DMS114 treated with DMSO at 0.1 percent for 48 hours (cell line): ENCODE data around the gene GPR18.

Source experiments
- DNase-seq: peaks from one replicate; lab custom pipeline; 2025; ENCODE audit not compliant: unreplicated experiment; lab: John Stamatoyannopoulos, UW

Gene GPR18

DNA sequence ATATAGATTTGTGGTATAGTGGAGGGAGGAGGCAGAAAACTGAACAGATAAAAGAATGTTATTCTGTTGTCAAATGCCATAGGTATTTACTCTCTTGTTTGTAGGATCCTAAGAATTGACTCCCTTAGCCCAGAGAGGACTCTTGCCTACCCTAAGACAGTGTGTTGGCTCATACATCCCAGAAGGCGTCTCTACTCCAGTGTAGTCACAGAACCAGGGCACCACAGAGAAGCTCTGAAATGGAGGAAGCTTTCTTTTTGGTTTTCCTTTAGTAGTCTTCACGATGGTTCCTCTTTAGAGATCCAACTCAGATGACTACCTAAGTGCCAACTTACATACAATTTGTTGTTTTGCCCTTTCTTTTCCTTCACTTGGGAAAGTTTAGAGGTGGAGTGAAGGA lies 35.0 kb upstream of the GPR18 start:
- DNase-seq, result no peak

DNA sequence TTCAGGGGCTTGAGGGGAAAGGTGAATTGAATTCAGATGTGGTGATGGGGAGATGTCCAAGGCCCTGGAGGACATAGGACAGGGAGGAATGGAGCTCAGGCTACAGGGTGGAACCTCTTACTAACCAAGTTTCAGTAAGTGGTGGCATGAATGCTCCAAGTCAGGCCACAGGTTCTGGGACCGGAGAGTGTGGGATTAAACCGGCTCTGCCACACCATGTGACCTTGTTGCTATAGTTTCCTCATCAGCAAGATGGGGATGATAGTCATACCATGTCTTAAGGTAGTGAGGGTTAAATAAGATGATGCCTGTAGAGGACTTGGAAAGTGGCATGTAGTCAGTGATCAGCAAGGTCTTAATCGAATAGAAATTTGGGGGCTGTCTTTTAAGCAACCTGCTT lies 32.7 kb upstream of the GPR18 start:
- DNase-seq, result no peak

DNA sequence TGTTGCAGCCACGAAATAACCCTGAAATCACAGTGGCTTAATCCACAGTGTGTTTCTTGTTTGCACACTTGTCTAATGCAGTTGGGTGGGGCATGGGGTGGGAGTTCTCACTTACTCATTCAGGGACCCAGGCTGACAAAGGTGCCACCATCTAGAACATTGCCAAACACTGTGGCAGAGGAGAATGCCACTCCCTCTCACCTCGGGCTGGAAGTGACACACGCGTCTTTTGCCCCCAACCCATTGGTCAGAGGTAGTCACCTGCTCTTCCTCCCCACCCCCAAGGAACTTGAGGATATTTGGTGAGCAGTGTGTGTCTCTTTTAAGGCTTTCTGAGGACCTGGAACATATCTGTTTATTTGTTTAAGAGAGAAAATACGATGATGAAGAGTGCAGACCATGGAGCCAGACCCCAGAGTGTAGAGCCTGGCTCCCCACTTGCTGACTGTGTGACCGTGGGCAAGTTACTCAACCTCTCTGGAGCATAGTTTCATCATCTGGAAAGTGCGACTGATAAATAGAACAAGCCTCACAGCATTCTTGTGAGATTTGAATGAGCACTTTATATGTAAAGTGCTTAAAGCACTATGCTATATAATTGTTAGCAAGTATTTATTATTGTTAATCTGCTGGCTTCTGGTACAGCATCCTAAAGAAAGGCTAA lies 31.6 kb upstream of the GPR18 start:
- DNase-seq, result no peak

DNA sequence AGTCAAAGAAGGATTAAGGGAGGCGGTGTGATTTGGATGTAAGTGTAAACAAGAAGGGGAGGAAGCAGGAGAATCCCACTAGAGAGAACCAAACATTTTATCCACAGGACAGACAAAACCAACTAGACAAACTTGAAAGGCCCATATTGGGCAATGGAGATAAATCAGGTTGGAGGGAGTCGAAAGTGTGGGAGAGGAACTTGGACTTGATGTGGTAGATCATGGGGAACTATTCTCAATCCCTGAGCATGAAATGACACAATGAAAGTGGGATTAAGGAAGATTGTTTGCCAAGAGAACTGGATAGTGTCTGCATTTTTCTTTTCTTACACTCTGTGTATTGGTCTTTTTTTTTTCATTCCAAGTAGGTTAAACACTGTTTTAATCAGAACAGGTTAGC lies 31.1 kb upstream of the GPR18 start:
- DNase-seq, result no peak

DNA sequence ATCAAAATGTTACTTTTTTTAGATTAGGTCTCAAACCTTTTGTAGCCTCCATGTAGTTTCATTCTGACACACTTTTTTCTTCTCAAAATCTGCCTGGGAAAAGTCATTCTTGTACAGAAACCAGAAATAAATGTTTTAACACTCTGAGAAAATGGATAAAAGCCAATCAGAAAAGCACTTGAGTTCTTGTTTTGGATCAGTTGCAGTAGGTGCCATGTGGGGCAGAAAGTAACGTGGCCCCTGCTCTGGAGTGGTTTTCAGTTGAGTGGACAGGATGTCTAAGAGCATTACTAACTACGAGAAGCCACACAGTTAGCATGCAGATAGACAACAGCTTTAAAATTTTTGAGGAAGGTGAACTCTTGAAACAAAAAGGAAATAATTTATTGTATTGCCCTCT lies 29.9 kb upstream of the GPR18 start:
- no peak for DNase-seq

DNA sequence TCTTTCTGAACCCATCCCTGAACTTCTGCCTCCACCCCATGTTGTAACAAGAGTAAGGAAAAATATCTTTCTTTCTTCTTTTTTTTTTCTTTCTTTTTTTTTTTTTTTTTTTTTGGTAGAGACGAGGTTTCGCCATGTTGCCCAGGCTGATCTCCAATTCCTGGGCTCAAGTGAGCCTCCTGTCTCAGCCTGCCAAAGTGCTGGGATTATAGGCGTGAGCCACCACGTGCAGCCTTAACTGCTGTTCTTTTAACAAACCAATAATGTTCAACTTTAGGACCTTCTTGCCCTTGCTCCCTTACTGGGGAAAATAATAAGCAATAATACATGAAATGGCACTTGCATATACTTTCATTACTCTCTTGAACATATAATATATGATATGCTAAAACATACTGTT lies 29.4 kb upstream of the GPR18 start:
- DNase-seq, result no peak

DNA sequence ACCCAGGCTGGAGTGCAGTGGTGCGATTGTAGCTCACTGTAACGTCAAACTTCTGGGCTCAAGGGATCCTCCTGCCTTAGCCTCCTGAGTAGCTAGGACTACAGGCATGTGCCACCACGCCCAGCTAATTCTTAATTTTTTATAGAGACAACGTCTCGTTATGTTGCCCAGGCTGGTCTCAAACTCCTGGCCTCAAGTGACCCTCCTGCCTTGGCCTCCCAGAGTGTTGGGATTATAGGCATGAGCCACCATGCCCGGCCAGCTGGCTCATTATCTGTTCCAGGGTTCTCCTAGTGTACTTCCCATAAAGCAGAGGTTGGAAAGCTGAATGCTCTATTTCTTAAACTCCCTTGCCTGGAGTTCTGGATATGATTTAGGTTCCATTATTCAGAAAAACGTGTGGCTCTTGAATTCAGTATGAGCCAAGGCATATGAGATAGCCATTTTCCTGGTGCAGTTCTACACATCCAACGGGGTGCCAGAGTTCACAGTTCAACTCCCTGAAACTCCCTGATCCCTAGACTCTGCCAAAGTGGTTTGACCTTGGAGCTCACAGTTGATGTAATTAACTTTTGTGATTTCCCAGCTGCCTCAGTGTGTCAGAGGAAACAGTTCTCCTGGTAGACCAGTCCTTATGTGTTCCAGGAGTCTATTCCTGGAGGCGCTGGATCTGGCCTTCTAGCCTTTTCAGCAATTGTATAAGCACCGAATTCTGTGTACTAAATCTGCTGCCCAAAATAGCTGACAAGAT lies 27.4 kb upstream of the GPR18 start:
- DNase-seq, result no peak

DNA sequence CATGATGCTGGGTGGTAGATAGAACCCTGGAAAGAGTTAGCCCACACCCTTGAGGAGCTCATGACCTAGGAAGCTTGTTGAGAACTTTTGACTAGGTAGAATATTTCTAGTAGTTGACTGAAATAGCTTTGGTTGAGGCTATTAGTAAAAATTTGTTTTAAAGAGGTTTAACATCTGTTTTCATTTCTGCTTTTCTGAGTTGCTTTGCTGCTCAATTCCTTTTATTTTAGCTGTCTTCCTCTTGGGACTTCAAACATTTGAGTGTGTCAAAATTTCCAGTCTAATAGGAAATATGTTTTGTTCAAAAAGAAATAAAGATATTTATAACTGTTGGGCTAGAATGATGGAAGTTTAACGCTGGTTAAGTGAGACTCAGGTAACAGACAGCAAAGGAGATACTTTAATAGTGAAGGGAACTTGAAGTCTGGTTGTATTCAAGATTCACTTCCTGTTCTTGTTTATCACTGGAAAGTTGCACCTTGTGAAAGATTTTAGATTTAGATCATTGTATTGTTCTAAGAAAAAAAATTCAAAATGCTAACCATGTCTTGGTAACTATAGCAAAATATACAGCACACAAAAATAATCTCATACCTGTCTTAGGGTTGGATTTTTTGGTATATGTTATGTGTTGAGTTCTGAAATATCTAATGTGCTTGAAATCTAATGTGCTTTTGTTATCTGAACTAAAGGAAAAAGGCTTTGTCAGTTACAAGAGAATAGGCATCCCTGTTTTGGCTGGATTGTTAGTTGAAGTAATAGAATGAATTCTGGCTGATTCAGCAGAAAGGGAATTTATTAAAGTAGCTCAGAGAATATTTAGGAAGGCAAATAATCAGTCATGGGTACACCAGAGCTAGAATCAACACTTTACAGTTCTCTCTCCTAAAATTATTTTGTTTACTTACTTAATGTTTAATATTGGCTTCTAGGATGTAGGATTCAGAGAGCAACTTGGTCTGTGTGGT lies 24.4 kb upstream of the GPR18 start:
- DNase-seq, result no peak

DNA sequence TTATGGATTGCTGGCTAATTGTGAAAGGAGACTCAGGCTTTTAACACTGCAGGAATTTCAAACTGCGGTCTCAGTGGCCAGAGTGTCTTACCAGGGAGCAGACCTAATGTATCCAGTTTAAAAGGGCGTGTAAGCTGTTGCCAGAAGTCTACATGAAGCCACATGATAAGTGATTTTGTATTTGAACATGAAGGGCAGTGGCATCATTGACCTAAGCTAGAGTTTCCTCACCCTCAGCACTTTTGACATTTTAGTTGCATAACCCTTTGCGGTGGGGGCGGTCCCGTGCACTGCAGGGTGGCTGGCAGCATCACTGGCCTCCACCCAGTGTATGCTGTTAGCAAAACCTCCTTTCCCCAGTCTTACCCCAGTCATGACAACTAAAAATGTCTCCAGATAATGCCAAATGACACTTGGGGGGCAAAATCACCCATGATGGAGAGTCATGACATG lies 23.7 kb upstream of the GPR18 start:
- no peak for DNase-seq

DNA sequence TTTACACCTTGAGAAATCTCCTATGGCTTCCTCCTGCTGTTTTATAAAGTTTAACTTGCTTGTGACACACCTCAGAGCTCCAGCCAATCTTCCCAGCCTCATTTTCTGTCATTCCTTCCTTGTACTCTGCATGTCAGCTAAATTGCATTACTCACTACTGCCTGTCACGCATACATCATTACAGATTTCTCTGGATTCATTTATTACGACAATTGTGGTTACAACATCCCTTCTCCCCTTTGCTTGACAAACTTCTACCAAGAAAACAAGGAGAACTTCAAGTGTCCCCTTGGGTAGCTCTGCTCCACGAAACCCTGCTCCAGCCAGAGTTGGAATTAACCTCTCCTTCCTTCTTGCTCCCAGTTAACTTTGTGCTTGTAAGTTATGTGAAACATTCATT lies 22.0 kb upstream of the GPR18 start:
- no peak for DNase-seq

DNA sequence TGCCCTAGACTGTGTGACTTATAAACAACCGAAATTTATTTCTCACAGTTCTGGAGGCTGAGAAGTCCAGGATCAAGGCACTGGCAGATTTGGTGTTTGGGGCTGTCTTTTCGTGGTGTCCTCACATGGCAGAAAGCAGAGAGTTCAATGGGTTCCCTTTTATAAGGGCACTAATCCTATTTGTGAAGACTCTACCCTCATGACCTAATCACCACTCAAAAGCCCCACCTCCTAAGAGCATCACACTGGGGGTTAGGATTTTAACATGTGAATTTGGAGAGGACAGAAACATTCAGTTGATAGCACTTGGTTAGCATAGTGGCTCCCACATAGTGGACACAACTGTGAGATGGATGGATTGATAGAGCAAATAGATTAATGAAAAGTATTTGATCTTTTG lies 21.5 kb upstream of the GPR18 start:
- no peak for DNase-seq

DNA sequence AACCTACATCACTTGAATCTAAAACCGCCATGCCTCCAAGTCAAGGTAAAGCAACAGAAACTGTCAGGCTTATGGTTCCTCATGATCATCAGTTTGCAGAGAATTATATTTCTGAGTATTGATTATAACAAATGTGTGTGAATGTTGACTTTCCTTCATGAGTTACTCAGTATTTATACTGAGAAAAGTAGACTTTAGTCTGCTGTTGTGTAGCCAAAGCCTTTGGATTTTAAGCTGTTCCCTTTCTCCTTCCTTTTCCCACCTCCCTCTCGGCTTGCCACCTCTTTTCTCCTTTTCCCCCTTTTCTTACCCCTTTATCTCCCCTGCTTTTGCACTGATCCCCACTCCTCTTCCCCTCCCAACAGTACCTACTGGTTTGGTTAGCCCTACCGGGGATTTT lies 20.7 kb upstream of the GPR18 start:
- DNase-seq, result no peak

DNA sequence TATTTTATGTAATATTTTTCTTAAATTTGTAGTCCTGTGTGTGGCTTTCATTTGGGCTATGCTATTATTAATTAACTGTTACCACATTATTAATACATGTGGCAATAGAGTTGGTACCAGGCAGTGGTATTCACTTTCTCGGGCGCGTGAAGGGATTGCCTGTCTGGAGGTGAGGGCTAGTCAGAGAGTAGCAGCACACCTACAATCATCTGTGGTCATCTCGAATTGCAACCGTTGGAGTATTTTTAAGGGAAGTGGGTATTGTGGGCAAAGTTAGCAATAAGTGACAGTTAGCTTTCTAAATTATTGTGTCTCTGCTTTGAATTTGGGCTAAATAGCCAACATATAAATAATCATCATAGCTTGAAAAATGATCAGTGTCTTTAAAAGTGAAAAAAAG lies 20.0 kb upstream of the GPR18 start:
- DNase-seq, result no peak

DNA sequence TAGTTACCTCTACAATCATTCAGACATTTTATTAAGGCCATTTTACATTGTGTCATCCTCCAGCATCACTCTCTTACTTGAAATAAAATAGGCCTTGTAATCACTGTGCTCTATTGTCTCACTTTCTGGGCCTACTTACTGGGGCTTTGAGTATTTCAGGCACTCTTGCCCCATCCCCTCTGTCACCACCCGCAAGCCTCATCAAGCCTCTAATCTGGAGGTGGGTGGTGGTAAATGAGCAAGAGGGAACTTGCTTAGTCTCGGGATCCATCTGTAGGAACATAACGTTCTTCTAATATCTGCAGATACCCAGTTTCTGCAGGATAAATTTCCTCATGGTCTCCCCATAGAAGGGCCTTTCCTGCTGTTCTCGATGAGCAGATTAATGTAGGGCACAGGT lies 19.4 kb upstream of the GPR18 start:
- DNase-seq, result no peak

DNA sequence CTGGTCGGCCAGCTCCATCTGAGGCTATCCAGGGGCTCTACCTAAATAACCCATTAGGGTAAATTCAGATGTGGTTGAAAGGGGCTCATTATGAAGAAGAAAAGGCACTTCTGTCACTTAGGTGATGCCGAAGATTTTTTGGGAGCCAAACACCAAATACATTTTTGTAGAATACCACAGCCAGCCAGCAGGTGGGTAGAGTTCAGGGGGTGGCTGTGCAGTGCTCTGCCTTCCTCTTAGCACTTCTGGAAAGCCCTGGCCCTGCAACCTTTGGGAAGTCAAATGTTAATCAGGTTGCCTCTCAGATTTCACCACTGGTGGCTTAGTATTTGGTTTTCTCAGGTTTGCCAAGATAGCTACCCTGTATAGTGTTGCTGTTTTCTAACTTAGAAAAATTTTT lies 18.5 kb upstream of the GPR18 start:
- no peak for DNase-seq

DNA sequence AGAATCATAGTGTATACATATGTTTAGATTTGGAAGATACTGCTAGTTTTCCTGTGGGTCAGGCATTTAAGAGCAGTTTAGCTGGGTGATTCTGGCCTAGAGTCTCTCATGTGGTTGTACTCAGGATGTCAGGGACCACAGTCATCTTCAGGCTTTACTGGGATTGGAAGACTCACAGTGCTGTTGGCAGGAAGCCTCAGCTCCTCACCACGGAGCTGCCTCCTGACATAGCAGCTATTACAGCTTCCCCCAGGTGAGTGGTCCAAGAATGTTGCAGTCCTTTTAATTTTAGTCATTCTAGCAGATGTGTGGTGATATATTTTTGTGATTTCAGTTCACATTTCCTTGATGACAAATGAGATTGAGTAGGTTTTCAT lies 16.9 kb upstream of the GPR18 start:
- no peak for DNase-seq

DNA sequence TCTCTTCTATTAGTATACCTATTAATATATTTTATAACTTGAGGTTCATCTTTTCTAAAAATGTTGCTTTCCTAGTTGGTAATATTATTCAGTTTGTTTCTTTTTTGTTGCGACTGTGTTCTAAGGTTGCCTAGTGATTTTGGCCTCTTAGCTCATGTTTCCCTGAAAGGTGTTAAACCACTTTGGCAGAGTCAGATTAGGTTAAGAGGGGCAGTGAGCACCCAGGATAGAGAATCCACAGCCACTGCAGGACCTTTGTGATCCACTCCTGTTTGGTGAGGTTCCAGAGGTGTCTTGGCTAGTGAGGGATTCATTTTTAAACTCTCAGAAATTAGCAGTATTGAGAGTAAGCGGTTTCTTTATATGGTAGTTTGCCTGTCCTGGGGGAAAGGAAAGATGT lies 14.9 kb upstream of the GPR18 start:
- DNase-seq, result no peak

DNA sequence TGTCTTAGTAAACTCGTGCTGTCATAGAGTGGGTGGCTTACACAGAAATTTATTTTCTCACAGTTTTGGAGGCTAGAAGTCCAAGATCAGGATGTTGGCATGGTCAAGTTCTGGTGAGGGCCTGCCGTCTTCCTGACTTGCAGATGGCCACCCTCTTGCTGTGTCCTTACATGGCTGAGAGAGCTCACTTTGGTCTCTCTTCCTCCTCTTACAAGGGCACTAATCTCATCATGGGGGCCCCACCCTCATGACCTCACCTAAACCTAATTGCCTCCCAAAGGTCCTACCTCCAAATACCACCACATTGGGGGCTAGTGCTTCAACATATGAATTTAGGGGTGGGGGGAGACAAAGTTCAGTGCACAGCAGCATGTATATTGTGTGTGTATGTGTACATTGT lies 14.3 kb upstream of the GPR18 start:
- no peak for DNase-seq

DNA sequence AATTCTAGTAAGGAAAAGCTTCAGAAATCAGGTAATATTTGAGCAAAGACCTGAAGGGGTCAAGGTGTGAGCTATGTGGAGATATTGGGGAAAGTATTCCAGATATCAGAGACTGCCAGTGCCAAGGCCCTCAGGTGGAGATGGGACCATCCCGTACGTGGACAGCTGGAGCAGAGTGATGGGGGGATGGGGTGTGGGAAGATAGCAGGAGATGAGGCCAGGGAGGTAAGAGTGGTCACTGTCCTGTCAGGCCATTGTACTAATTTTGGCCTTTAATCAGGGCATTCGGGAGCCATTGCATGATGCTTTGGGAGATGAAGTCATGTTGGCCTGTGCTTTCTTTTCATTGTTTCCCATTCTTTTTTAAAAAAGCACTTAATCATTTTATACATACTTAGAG lies 13.1 kb upstream of the GPR18 start:
- DNase-seq, result no peak

DNA sequence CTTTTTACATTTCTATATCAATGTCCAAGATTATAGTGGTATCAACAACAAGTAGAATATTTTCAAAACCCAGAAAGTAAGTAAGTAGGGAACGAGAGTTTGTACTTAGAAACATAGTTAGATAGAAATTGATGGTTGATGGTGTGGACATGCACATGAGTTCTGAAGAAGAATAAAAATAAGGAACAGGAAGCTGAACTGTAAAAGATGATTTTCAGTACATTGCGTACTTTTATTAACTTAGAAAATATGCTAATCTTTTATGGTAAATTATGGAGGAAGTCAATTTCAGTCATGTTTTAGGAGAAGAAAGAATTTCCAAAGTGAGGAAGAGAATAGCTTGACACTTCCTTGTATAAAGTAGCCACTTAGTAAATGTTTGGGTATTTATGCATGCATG lies 12.3 kb upstream of the GPR18 start:
- DNase-seq, result no peak

DNA sequence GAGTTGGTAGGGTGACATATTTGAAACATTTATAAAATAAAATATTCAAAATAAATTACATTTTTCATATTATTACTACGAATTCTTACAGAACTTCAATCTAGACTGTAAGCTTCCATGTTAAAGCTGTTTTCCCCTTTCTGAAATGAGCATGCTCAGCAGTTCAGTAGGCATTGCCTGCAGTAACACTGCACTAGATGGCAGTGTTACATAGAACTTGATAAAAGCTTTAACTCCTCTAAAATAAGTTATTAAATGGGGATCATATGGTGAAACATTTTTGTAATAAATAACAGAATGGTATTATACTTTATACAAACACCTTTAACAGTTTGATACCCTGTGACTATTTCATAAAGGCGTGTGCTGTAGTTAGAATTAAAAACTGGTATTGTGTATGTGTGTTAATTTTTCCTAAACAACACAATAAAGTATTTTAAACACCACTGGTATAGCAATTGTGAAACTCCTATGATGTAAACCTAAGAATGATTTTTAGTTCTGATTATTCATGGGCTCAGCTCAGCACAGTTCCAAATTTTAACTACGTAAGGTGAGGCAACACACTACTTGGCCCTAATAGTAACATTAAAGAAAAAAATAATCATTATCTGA lies 11.6 kb upstream of the GPR18 start:
- DNase-seq, result peak; percentile 15
